Measurements from ENCODE around the gene SVIL.
"Not testable (repeated sequence)": the region's sequence is repeated elsewhere in the genome, so short reads cannot be mapped to it uniquely, and the experiment has no call there.

Gene SVIL

GRCh38 chr10:29479981-29480954, 154.5 kb downstream of the SVIL start:
- no peak for DNase-seq

GRCh38 chr10:29479081-29479925, 155.5 kb downstream of the SVIL start:
- DNase-seq, result no peak

GRCh38 chr10:29473406-29474100, 161.2 kb downstream of the SVIL start:
- DNase-seq, result no peak

DNA sequence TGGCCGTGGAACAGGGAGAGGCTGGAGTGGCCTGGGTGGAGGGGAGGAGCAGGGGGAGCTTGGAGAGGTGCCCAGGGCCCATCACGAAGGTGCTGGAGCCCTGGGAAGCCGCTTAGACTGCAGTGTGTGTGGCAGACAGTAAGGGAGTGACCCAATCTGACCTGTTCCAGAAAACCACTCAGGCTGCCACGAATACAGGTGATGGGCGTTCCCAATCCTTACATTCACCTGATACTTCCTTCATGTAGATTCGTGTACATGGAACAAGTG, 161.7 kb downstream of the SVIL start:
- DNase-seq, result no peak

DNA sequence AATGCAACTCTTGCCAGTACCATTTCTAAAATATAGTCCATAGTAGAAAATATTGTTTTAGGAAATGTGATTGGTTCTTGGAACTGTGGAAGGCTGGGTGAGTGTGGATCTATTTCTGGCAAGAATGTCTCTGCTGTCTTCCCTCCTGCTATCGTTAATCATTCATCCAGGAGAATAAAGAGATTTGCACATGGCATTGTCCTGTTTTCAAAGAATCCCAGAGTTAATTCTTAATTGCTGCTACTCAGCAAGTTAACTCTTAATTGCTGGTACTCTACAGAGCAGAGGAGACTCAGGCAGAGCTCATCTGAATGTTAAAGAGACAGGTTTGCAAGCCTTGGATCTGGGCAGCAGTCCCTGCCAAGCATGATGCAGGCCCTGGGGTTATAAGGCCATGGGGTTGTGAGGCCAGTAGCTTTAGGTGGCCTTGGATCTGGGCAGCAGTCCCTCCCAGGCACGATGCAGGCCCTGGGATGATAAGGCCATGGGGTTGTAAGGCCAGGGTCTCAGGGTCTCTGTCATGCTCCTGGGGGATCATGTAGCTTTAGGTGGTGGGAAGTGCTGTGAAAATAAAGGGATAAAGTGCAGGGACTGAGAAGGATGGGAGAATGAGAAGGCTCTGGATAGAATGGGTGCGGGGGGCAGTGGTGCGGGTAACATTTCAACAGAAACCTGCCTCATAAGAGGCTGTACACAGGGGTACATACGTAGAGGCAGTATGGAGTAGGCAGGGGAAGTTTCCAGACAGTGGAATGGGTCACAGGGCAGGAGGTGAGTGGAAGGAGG, 162.3 kb downstream of the SVIL start:
- DNase-seq, result no peak

- no peak for DNase-seq
Observed at GRCh38 chr10:29471544-29471859, 163.3 kb downstream of the SVIL start.

- DNase-seq, result no peak
Observed at GRCh38 chr10:29470843-29471543, 163.8 kb downstream of the SVIL start.

- DNase-seq, result peak; percentile 2
Observed at GRCh38 chr10:29470355-29470705, 164.4 kb downstream of the SVIL start.

GRCh38 chr10:29469481-29470354, 165.1 kb downstream of the SVIL start:
- DNase-seq, result no peak

- DNase-seq, result no peak
Observed at GRCh38 chr10:29465384-29465783, 169.4 kb downstream of the SVIL start.

DNA sequence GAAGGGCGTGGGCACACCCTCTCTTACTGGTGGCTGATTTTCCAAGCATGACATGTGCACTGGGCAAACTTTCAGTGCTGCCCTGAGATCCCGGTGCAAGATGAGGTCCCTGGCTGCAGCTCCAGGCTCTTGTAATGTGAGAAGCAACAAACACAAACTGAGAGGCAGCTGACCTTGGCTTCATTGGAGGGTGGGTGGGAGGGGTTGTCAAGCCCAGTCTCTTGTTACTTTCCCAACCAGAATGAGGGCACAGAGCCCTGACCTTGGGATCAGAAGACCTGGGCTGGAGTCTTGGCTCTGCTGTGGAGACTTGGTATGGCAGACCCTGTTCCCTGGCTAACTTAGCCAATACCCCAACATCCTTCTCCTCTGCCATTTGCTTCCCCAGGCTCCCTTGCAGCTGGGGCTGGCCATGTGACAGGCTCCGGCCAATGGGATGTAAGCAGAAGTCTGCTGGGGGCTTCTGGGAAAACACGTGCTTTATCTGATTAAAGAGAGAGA, 170.1 kb downstream of the SVIL start:
- DNase-seq, result not testable (repeated sequence)

GRCh38 chr10:29461042-29461441, 173.7 kb downstream of the SVIL start:
- DNase-seq, result no peak

GRCh38 chr10:29458190-29458589, 176.6 kb downstream of the SVIL start:
- not testable (repeated sequence) for DNase-seq

- DNase-seq, result no peak
Observed at GRCh38 chr10:29455095-29455494, 179.7 kb downstream of the SVIL start.

DNA sequence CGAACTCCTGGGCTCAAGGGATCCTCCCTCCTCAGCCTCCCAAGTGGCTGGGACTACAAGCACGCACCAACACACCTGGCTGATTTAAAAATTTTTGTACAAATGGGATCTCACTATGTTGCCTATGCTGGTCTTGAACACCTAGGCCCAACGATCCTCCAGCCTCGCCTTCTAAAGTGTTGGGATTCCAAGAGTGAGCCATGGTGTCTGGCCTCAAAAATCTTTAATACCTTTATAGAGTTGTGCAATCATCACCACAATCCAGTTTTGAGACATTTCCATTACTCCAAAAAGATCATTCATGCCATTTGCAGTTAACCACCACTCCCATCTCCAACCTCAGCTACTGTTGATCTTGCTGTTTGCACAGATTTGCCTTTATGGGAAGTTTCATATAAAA, 180.5 kb downstream of the SVIL start:
- DNase-seq, result no peak

GRCh38 chr10:29452546-29452945, 182.2 kb downstream of the SVIL start:
- no peak for DNase-seq

- no peak for DNase-seq
Observed at GRCh38 chr10:29451946-29452345, 182.8 kb downstream of the SVIL start.

- DNase-seq, result no peak
Observed at GRCh38 chr10:29450405-29450804, 184.4 kb downstream of the SVIL start.

- DNase-seq, result peak; percentile 23
Observed at GRCh38 chr10:29448756-29449592, 185.8 kb downstream of the SVIL start.

- DNase-seq, result no peak
Observed at GRCh38 chr10:29448125-29448524, 186.6 kb downstream of the SVIL start.

All from NK-92 treated with Interleukin-12 subunit alpha and Interleukin-12 subunit beta, amount 100 ng/mL, for 24 hours (cell line).